Measurements from ENCODE around the gene IGSF21. TPM values are rescaled to one million over a fixed set of nuclear protein-coding genes. Genes with fewer than 3 reads are reported as not detected.

The IGSF21 gene
- polyA plus RNA-seq, 4 donors, result 0.17 to 0.49 (median 0.39) TPM

DNA sequence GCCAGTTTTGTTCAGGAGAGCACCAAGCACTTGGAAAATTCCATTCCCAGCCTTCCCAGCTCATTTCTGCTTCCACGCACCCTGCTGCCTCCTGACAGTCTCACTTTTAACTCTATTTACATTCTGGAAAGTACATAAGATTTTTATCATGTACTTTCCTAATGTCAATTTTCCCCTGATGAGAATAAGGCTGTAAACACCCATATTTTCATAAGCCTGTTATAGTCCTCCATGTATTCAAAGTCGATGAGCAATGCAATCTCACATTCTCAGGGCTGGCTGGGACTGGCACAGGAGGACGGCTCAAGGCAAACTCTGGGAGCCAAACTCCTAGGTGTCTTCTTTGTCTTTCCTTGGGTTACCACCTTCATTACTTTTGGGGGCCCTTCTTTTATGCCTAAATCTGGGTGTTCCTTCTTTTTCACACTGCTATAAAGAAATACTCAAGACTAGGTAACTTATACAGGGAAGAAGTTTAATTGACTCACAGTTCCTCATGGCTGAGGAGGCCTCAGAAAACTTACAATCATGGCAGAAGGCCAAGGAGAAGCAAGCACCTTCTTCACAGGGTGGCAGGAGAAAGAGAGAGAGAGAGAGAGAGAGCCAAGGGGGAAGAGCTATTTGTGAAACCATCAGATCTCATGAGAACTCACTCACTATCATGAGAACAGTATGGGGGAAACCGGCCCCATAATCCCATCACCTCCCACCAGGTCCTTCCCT lies 94.6 kb downstream of the IGSF21 start:
- no peak for DNase-seq (ENCODE audit: low read depth in 4 of 4, low spot score in 3 of 4)

DNA sequence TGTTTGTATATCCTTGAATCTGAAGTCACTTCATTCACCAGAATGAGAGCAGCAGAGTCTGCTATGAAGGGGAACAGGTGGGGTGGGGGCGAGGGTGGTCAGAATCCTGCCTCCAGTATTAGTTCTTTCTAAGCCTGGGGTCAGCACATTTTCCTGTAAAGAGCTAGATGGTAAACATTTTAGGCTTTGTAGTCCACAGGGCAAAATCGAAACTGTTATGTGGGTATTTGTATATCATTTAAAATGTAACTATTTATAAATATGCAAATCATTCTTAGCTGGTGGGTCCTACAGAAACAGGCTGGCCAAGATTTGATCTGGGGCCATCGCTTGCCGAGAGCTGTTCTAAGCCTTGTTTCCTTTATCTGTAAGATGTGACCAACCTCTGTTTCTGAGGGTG lies 96.0 kb downstream of the IGSF21 start:
- no peak for DNase-seq (ENCODE audit: low read depth in 4 of 4, low spot score in 3 of 4)

DNA sequence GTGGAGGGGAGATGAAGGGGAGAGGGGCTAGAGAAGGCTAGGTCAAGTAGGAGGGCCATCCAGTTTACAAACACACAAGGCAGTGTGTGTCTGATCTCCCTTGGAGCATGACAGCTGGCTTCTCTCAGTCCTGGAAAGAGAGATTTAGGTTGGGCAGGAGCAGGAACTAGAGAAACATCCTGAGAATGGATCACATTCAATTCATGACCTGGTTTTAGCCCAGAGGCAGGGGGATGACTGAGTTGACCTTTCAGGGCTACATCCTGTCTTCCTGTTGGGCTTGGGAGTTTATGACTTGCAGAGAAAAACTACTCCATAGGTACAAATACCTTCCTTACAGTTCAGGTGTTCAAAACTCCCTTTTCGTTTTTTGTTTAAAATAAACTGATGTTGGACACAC lies 97.0 kb downstream of the IGSF21 start:
- no peak for DNase-seq (ENCODE audit: low read depth in 4 of 4, low spot score in 3 of 4)

DNA sequence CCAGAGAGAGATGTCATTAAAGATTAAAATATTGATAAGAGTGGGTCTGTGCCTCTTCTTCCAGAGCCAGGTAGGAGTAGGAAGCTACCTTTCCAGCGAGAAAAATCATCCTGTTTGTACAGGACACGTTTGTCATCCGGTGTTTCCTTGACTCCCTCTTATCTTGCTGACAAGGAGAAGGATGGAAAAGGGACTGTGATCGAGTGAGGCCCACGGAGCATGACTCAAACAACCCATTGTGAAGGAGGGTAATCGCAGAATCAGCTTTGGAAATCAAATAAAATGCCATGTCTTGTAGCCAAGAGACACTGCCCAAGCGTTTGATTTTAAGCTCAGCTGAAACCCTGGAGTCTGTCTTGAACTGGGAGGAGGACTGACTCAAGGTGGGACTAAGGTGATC lies 97.7 kb downstream of the IGSF21 start:
- no peak for DNase-seq (ENCODE audit: low read depth in 4 of 4, low spot score in 3 of 4)

DNA sequence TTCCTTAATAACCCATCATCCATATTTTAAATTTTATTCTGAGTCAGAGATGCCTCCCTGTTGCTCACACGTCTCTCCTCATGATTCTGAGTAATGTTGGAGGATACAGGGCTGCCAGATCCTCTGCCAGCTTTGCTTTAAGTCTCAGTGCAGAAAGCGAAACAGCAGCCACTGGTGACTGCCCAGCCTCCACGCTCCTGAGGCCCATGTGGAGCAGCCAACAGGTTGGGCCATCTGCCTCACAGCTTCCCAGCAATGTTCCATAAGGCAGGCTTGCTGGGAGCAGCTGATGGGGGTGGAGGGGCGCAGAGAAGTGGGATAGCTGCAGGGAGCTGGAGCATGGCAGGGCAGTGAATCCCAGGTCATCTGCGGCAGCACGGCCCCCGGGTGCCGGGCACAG lies 104.2 kb downstream of the IGSF21 start:
- DNase-seq (ENCODE audit: low read depth in 4 of 4, low spot score in 3 of 4), result no peak

DNA sequence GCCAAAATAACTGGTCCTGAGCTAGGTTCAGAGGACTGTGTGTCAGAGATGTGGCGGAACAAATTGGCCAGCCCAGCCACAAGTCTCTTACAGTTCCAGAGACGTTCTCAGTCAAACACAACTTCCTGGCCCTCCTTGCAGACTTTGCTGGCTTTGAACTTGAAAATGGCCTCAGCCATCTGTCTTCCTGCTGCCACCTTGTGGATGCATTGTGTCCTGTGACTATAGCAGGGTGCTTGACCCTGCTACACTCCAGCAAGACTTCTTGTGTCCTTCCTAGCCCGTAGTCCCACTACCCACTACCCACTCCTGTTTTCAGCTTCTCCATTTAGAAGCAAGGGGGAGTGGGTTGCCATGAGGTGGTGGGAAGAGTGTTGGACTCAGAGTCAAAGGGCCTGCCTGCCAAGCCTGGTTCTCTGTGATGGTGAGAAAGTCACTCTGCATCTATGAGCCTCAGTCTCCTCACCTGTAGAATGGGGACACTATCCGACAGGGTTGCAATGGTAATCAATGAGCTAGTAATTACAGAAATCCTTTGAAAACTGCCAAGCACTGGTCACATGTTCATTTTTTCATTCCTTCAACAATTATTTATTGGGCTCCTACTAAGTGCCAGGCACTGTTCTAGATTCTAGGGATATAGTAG lies 109.9 kb downstream of the IGSF21 start:
- no peak for DNase-seq (ENCODE audit: low read depth in 4 of 4, low spot score in 3 of 4)

DNA sequence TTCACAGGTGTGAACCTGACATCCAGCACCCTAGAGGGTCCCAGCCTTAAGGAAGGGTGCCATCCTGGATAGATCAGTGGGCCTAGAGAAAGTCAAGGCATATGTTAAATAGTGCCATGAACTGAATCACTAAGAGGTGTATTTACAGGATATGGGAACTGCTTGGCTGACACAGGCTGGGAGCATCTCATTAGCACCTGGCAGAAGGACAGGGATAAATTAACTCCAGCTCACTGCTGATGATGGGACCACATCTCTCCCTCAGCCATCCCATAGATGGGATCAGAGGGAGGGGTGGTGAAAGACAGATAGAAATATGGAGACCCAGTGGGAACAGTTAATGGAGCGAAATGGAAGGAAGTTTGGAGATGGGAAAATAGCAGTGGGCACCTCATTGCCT lies 122.0 kb downstream of the IGSF21 start:
- no peak for DNase-seq (ENCODE audit: low read depth in 4 of 4, low spot score in 3 of 4)

DNA sequence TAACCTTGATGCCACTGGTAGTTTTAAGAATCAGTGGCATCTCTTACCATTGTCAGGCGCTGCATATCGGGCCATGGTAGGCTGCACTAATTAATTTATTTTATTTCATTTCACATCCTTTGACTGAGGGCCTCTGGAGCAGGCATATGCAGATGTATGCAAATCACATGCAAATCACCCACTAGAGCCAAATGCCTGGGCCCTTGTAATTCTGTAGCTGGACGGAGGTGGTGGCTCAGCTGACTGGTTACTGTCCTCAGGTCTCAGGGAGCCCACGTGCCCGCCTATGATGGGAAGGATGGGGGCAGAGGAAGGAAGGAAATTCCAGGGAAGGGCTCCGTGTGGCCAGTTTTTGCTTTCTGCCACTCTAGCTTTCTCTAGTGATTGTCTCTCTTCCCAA lies 122.7 kb downstream of the IGSF21 start:
- no peak for DNase-seq (ENCODE audit: low read depth in 4 of 4, low spot score in 3 of 4)

DNA sequence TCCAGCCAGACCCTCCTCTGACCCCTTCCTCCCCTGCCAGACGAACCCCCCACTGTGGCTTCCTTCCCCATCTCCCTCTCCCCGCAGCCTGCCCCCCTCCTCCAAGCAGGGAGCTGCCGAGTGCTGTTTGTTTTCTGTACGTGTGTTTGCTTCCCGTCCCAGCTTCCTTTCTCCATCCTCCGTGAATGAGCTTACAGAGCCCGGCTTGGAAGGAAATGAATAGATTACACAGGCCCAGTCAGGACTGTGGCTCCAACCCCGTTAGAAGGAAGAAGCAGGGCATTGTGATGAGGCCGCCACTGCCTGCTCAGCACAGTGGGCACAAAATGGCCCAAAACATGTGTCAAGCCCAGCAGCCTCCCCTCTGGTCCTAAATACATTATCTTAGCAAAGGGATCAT lies 123.2 kb downstream of the IGSF21 start:
- no peak for DNase-seq (ENCODE audit: low read depth in 4 of 4, low spot score in 3 of 4)

DNA sequence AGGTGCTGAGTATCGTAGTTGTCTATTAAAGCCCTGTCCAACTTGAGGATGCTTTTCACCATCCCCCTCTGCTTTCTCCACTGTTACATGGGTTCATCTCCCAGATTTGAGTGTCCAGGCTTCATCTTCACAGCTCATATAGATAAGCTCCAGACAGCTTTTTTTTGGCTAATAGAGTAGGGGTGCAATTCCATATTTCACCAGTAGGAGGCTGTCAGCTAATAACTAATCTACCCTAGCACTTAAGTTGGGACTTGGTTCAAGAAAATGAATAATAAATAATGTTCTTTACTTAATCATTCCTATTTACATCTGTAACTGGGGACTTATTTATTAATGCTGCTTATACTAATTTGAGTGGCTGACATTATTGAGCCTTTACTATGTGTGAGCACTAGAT lies 124.5 kb downstream of the IGSF21 start:
- no peak for DNase-seq (ENCODE audit: low read depth in 4 of 4, low spot score in 3 of 4)

DNA sequence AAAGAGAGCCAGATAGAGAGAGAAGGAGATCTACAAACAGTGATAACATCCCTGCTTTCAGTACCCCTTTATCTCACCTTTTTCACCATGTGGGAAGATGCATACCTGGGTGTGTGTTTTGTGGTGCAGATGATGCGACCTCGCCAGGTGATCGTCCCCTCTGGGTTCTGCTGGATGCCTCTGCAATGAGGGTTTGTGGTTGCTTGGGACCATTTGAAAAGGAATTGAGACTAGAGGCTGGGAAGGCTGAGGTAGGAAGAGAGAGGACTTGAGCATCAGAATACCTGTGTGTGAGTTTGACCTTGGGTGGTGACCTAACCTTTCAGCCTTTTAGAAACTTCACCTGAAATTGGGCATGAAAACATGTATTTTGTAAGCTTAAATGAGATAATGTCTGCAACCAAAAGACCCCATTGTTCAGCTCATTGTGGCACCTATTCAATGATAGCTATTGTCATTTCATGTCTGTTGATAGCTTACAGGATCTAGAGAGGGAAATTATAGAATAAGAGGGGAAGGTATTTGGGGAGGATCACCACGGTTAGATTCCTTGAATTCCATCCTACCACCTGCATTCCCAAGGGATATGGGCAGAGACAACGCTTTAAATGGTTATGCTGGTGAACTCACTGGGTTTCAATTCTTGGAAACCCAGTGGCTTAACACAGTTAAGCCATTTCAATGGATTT lies 125.7 kb downstream of the IGSF21 start:
- no peak for DNase-seq (ENCODE audit: low read depth in 4 of 4, low spot score in 3 of 4)

DNA sequence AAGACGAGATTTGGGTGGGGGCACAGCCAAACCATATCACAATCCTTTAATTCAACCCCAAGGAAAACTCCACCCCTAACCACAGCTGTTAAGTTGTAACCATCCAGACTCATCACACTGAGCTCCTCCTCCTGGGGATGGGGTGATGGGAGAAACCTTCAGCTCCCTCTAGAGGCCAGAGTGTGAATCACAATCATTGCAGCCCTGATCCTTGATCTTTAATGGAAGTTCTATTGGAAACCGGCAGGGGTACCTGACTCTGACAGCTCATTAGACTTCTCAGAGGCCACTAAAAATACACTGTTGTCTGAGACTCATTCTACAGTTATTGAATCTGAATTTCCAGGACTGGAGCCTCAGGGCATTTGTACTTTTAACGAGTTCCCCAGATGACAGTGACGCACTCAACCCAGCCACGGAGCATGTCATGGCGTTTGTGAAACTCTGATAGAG lies 127.2 kb downstream of the IGSF21 start:
- DNase-seq (ENCODE audit: low read depth in 4 of 4, low spot score in 3 of 4), result peak; percentile 6 to 18 (median 10)

DNA sequence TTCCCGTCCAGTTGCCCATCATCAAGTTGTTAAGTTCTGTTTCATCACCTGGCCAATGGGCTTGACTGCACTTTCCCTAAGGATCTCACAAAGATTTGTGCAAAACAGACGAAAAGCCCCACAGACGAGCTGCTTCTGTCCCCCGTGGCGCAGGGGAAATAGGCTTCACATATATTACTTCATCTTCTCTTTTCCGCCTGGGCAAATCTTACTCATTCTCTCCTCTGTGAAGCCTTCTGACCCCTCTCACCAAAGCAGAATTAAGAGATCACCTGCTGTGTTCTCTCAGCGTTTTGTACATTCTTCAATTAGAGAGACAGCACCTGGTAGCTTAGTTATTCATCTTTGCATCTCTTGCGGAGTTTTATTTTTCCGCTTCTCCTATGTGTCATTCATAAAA lies 129.8 kb downstream of the IGSF21 start:
- DNase-seq (ENCODE audit: low read depth in 4 of 4, low spot score in 3 of 4), result no peak

DNA sequence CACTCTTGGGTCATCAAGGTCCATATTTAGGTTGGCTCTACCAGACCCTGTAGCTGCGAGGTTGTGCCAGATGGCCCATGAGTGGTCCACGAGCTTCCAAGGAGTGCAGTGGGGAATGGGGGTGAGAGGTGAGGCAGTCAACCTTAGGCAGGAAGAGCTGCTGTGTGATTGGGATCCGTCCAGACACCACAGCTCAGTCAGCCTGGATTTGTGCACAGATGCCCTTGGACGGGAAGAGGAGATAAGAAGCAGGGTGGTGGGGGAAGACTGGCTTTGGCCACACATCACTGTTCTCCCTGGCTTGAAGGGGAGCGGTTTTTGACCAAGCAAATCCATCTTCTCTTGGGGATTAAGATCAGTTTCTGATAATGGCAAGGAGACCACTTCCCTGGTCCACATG lies 130.6 kb downstream of the IGSF21 start:
- DNase-seq (ENCODE audit: low read depth in 4 of 4, low spot score in 3 of 4), result no peak

DNA sequence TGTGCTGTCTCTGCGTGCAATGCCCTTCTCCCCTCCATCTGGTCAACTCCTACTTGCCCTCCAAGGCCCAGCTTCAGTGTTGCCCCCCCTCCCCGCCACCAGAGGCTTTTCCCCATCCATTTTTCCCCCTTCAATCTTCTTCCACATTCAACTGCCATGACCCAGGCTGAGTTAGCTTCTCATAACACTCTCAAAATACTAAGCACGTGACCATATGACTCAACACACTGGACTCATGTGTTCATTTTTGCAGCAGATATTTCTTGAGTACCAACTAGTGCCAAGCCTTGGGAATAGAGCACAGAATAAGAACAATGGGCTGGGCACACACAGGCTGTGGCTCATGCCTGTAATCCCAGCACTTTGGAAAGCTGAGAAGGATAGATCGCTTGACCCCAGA lies 132.1 kb downstream of the IGSF21 start:
- DNase-seq (ENCODE audit: low read depth in 4 of 4, low spot score in 3 of 4), result no peak

DNA sequence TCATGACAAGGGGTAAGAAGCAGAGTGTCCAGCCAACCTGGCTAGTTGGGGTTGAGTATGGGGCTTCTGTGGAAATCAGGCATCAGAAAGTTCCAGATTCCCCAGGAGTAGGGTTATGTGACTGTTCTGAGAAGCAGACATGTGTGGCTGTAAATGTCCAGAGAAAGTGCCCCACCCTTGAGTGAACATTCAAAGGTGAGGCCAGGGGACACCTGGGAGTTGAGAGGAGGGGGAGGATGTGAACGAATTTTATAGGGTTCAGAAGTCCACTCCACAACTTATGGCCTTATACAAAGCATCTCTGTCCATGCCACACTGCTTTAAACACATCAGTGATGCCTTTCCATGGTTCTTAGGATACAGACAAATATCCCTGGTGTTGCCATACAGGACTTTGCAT lies 133.3 kb downstream of the IGSF21 start:
- DNase-seq (ENCODE audit: low read depth in 4 of 4, low spot score in 3 of 4), result no peak

DNA sequence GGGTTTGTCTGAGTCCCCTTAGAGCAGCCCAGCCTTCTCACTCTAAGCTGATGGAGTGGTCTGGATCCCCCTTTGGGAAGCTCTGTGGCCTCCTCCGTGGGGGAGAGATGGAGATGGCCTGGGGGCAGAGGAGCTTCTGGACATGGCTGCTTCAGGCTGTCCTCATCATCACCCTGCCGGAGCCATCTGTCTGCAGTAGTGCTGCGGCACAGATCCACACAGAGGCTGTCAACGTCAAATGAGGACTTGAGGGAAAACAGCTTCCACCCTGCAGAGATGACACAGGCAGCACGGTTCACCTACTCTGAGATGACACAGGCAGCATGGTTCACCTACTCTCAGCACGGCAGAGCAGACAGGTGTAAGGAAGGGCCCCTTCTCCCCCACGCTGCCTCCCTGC lies 134.3 kb downstream of the IGSF21 start:
- DNase-seq (ENCODE audit: low read depth in 4 of 4, low spot score in 3 of 4), result no peak

DNA sequence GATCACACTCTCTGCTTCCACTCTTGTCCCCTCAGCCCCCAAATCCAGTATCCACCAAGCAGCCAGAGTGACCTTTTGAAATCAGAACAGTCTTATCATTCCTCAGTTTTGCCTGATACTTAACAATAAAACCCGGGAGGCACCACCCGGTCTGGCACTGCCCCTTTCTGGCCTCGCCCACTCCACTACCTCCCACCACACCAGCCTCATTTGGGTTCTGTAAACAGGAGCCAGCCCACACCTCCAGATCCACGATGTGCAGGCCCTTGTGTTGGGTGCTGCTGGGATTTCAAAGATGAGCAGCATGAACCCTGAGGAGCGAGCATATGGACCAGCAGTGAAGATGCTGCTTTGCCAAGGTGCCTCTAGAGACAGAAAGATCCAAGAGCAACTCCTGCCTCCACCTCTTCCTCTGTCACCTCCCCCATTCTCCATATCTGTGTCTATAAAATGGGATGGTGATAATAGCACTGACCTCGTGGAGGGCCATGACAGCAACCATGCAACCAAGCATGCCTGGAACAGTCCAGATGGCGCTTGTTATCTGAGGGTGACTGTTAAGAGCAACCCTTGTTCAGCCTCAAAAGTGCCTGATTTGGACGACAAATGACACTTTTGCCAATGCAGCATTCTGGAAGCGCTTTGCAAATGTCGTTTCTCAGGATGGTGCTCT lies 136.0 kb downstream of the IGSF21 start:
- DNase-seq (ENCODE audit: low read depth in 4 of 4, low spot score in 3 of 4), result no peak

DNA sequence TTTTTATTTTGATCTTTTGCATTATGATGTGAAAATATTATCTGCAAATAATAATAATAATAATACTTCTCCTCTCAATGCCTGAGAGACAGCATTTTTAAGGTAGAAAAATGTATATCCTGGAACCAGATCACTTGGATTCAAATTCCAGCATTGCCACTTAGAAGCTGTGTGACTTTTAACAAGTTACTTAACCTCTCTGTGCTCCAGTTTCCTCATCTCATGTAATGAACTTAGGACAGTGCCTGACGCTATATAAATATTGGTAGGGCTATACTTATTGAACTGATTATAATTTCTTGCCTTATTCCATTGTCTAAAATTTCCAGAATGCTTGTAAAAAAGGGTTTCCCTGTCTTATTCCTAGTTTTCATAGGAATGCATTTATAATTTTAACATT lies 137.2 kb downstream of the IGSF21 start:
- DNase-seq (ENCODE audit: low read depth in 4 of 4, low spot score in 3 of 4), result no peak

DNA sequence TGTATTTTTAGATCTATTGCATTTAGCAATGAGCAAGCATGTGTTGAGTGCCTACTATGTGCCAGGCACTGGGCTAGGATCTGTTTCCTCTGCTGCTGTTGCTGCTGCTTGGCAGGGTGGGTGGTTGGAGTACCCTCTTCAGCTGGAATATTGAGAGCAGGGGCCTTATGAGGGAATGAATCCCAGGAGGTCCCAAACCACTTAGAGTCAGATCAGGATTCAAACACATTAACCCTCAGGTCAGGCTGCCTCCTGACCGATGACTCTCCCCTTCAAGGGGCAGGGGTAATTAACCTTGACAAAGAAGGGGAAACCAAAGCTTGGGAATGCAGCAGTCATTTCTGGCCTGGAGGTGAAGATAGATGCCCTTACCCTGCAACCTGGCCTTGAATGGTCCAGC lies 138.0 kb downstream of the IGSF21 start:
- DNase-seq (ENCODE audit: low read depth in 4 of 4, low spot score in 3 of 4), result no peak

DNA sequence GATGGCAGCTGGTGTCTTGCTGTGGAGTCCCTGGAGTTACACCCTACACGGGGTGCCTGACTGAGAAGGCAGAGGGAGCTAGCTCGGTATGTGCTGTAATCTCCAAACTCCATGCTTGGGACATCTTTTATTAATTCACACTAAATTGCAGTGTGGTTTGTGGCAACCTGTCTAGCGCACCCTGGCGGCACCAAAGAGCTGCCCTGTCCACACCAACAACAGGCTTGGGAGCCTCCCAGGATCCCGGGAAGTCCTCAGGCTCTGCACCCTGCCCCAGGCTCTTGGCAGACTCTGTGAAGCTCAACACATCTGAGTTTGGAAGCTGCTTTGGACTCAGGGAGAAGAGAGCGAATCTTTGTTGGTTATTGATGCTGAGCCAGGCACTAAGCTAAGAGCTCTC lies 138.9 kb downstream of the IGSF21 start:
- no peak for DNase-seq (ENCODE audit: low read depth in 4 of 4, low spot score in 3 of 4)
